HCT116 (cell line): Measurements from ENCODE around the gene SUCLG2. TPM values are rescaled to one million over a fixed set of nuclear protein-coding genes. Genes with fewer than 3 reads are reported as not detected.

ENCODE experiments used
- ATAC-seq: fragments of 200-7000 bp; cut with Tn5 transposase; 2 replicates; pipeline ENCODE4 v1.9.1; 2020; ENCODE audit warnings: mild to moderate bottlenecking, moderate library complexity
- BruUV-seq: library from RNA; stranded (reverse); fragments of 400-500 nt; replicated peaks from 2 replicates; lab custom pipeline; 2021; lab: Mats Ljungman, UMichigan
- CTCF ChIA-PET: fragments of 300-600 bp; sonication (Branson Sonifier 250); formaldehyde crosslinking; loops from one replicate; lab custom pipeline; 2021; ENCODE audit warnings: antibody characterized with exemption; lab: Charles Lee
- POLR2A ChIA-PET: fragments of 300-600, 350-600 bp; sonication (Branson Sonifier 250); formaldehyde crosslinking; loops from one replicate; lab custom pipeline; 2021; ENCODE audit warnings: antibody characterized with exemption; lab: Charles Lee
- RAD21 ChIA-PET, 2 experiments: fragments of 300-600 bp; sonication (Branson Sonifier 250); formaldehyde crosslinking; loops; one replicate each; lab custom pipeline; 2023; ENCODE audit warnings: low total read pairs in 2 of 2; ENCODE audit not compliant: uncharacterized antibody in 2 of 2, unreplicated experiment in 2 of 2, low non-redundant PET in 1 of 2; lab: Charles Lee
- DNase-seq: peaks from one replicate; pipeline ENCODE4 v3.0.0-alpha.2; 2010; ENCODE audit warnings: low read depth, low spot score
- H2AFZ ChIP-seq: fragments of 200-600 bp; shearing (Covaris generic), sonication (generic); 2 replicates; pipeline ENCODE4 v1.6.1; 2017; ENCODE audit warnings: low read depth, mixed run types, mixed read lengths, antibody characterized with exemption, low read length; ENCODE audit not compliant: poor library complexity, severe bottlenecking
- H3K27ac ChIP-seq: 2 replicates; pipeline ENCODE4 v1.5.1; 2012; ENCODE audit warnings: low read depth, low read length
- H3K27me3 ChIP-seq: fragments of 200-600 bp; sonication (generic); 2 replicates; pipeline ENCODE4 v1.6.1; 2016; ENCODE audit warnings: mixed run types, low read length, mixed read lengths; ENCODE audit not compliant: insufficient read depth
- H3K36me3 ChIP-seq, 2 experiments: fragments of 200-500 bp in 1 of 2; fragments of 200-600 bp in 1 of 2; sonication (Bioruptor generic) in 1 of 2; sonication (generic) in 1 of 2; 2 replicates each; pipeline versions ENCODE4 v1.5.1 to v1.6.1; 2014 to 2016; ENCODE audit warnings: low read length in 2 of 2, inconsistent platforms in 1 of 2, mixed read lengths in 1 of 2, mixed run types in 1 of 2; ENCODE audit not compliant: insufficient read depth in 2 of 2, control insufficient read depth in 1 of 2
- H3K4me1 ChIP-seq, 2 experiments: fragments of 200-600 bp in 1 of 2; sonication (generic) in 1 of 2; 2 replicates each; pipeline versions ENCODE4 v1.5.1 to v1.6.1; 2012 to 2017; ENCODE audit warnings: low read length in 2 of 2, inconsistent platforms in 1 of 2, mild to moderate bottlenecking in 1 of 2, mixed read lengths in 1 of 2, mixed run types in 1 of 2, moderate library complexity in 1 of 2; ENCODE audit not compliant: insufficient read depth in 2 of 2, control insufficient read depth in 1 of 2
- H3K4me2 ChIP-seq: fragments of 200-600 bp; sonication (generic); 2 replicates; pipeline ENCODE4 v1.6.1; 2017; ENCODE audit warnings: mixed run types, low read length, mixed read lengths
- H3K4me3 ChIP-seq, 2 experiments: fragments of 200-600 bp in 1 of 2; sonication (generic) in 1 of 2; replicated peaks in 1 of 2; 2 replicates each; pipeline ENCODE4 v1.5.1; 2011 to 2016; ENCODE audit warnings: low read length in 2 of 2, control low read depth in 1 of 2, low read depth in 1 of 2, mild to moderate bottlenecking in 1 of 2, mixed read lengths in 1 of 2, mixed run types in 1 of 2
- H3K79me2 ChIP-seq: fragments of 200-600 bp; sonication (generic); 2 replicates; pipeline ENCODE4 v1.6.1; 2017; ENCODE audit warnings: mild to moderate bottlenecking, mixed run types, low read length, moderate library complexity, mixed read lengths; ENCODE audit not compliant: insufficient read depth
- H3K9ac ChIP-seq: fragments of 200-600 bp; sonication (generic); 2 replicates; pipeline ENCODE4 v1.6.1; 2016; ENCODE audit warnings: low read length, mixed read lengths
- H3K9me2 ChIP-seq: fragments of 200-600 bp; sonication (generic), shearing (Covaris generic); 2 replicates; pipeline ENCODE4 v1.6.1; 2017; ENCODE audit warnings: mixed run types, mild to moderate bottlenecking, moderate library complexity; ENCODE audit not compliant: insufficient read depth
- H3K9me3 ChIP-seq, 2 experiments: fragments of 200-500 bp in 1 of 2; fragments of 200-600 bp in 1 of 2; sonication (Bioruptor generic) in 1 of 2; sonication (generic) in 1 of 2; 2 replicates each; pipeline ENCODE4 v1.6.1; 2014 to 2017; ENCODE audit warnings: low read length in 2 of 2, mixed read lengths in 2 of 2, inconsistent platforms in 1 of 2, low read depth in 1 of 2, mild to moderate bottlenecking in 1 of 2, mixed run types in 1 of 2, moderate library complexity in 1 of 2; ENCODE audit not compliant: control insufficient read depth in 1 of 2, insufficient read depth in 1 of 2
- H4K20me1 ChIP-seq: fragments of 200-600 bp; sonication (generic), shearing (Covaris generic); 2 replicates; pipeline ENCODE4 v1.6.1; 2017; ENCODE audit warnings: mixed run types, mild to moderate bottlenecking, moderate library complexity; ENCODE audit not compliant: insufficient read depth
- ATF3 ChIP-seq: IDR thresholded peaks from 2 replicates; pipeline ENCODE4 v1.6.1; 2012
- CBX3 ChIP-seq: IDR thresholded peaks from 2 replicates; pipeline ENCODE4 v1.6.1; 2012; ENCODE audit warnings: low read depth
- CEBPB ChIP-seq: IDR thresholded peaks from 2 replicates; pipeline ENCODE4 v1.6.1; 2012; ENCODE audit warnings: low read depth
- CTCF ChIP-seq, 3 experiments: fragments of 200-600 bp in 1 of 3; sonication (generic) in 1 of 3; IDR thresholded peaks in 2 of 3; conservative IDR thresholded peaks in 1 of 3; 2 replicates each; pipeline ENCODE4 v1.5.1; 2012 to 2017; ENCODE audit warnings: low read depth in 2 of 3, low read length in 2 of 3, antibody characterized with exemption in 1 of 3, borderline replicate concordance in 1 of 3, control low read depth in 1 of 3, mild to moderate bottlenecking in 1 of 3, mixed read lengths in 1 of 3, mixed run types in 1 of 3, moderate library complexity in 1 of 3; ENCODE audit not compliant: insufficient read depth in 1 of 3
- EGR1 ChIP-seq: IDR thresholded peaks from 2 replicates; pipeline ENCODE4 v1.6.1; 2012; ENCODE audit warnings: low read depth
- ELF1 ChIP-seq: IDR thresholded peaks from 2 replicates; pipeline ENCODE4 v1.6.1; 2012; ENCODE audit warnings: low read depth, borderline replicate concordance
- EZH2phosphoT487 ChIP-seq: fragments of 200-600 bp; IDR thresholded peaks from 2 replicates; pipeline ENCODE4 v1.6.1; 2018; ENCODE audit warnings: antibody characterized with exemption, borderline replicate concordance
- FOSL1 ChIP-seq: IDR thresholded peaks from 2 replicates; pipeline ENCODE4 v1.6.1; 2012; ENCODE audit warnings: low read depth
- MAX ChIP-seq: IDR thresholded peaks from 2 replicates; pipeline ENCODE4 v1.6.1; 2012
- POLR2A ChIP-seq: IDR thresholded peaks from 2 replicates; pipeline ENCODE4 v1.7.0; 2011; ENCODE audit warnings: borderline replicate concordance; ENCODE audit not compliant: insufficient read depth, insufficient read length; ENCODE audit errors: extremely low read depth
- POLR2AphosphoS5 ChIP-seq: IDR thresholded peaks from 2 replicates; pipeline ENCODE4 v1.6.1; 2011; ENCODE audit warnings: mild to moderate bottlenecking, low read depth, low read length, moderate library complexity
- SIN3A ChIP-seq: IDR thresholded peaks from 2 replicates; pipeline ENCODE4 v1.6.1; 2012; ENCODE audit warnings: low read depth
- SP1 ChIP-seq: IDR thresholded peaks from 2 replicates; pipeline ENCODE4 v1.6.1; 2012; ENCODE audit warnings: low read depth
- SRF ChIP-seq: IDR thresholded peaks from 2 replicates; pipeline ENCODE4 v1.6.1; 2012; ENCODE audit warnings: low read depth
- TCF7L2 ChIP-seq: IDR thresholded peaks from 2 replicates; pipeline ENCODE4 v1.7.0; 2011; ENCODE audit warnings: borderline replicate concordance, inconsistent platforms; ENCODE audit not compliant: insufficient read depth, insufficient read length; ENCODE audit errors: extremely low read depth
- YY1 ChIP-seq: IDR thresholded peaks from 2 replicates; pipeline ENCODE4 v1.6.1; 2011; ENCODE audit warnings: low read length, low read depth, moderate library complexity, mild to moderate bottlenecking; ENCODE audit not compliant: insufficient replicate concordance; ENCODE audit errors: extremely low read depth
- intact Hi-C: fragments of 100-400 bp; cut with micrococcal nuclease; formaldehyde crosslinking; loops from 2 replicates; pipeline ENCODE4 v1.10.0; 2022
- total RNA-seq: library from RNA; stranded (reverse); gene quantifications from one replicate; pipeline ENCODE4 v1.2.1, GENCODE V29; 2021; ENCODE audit not compliant: unreplicated experiment

Gene SUCLG2
- total RNA-seq, 1 experiment from 2014 or later = 49.2 TPM

GRCh38 chr3:67661089-67661488 is 6.7 kb upstream of the SUCLG2 start:
- Histone ChIP-seq H3K9me3 (no peaks in the 10 kb centered on the region), H3K4me3 (no peak overlapping the region), H3K27ac (no peak overlapping the region), H3K9ac (no peak overlapping the region), H2AFZ (no peak overlapping the region), H3K9me2 (no peaks in the 10 kb centered on the region), H4K20me1 (no peaks in the 10 kb centered on the region), H3K4me2 (no peak overlapping the region), H3K79me2 (no peaks in the 10 kb centered on the region), H3K36me3 (no peaks in the 10 kb centered on the region), H3K4me1 (no peaks in the 10 kb centered on the region), H3K27me3 (no peaks in the 10 kb centered on the region)
- ChIA-PET CTCF (no interaction called here), POLR2A (no interaction called here), RAD21 (no interaction called here)
- intact Hi-C loops = no loop called here
- TF ChIP-seq EZH2phosphoT487 (no peak), ELF1 (no peak), POLR2A (no peak), ATF3 (no peak), SRF (no peak)
- ATAC-seq (no peak), DNase-seq (no peak)
- BruUV-seq = no TSS peak

GRCh38 chr3:67657192-67657591 is 2.8 kb upstream of the SUCLG2 start:
- TF ChIP-seq CTCF (IDR thresholded peaks at IDR 0.05 in 2 of 3, conservative IDR thresholded peaks at IDR 0.05 in 1 of 3; ENCODE audit: borderline replicate concordance in 1 of 3, insufficient read depth in 1 of 3, low read depth in 2 of 3, low read length in 2 of 3) (no peak), YY1 (no peak), ELF1 (no peak), EGR1 (no peak), FOSL1 (no peak), POLR2AphosphoS5 (no peak), CEBPB (no peak), TCF7L2 (no peak), POLR2A (no peak), EZH2phosphoT487 (no peak), MAX (no peak), SIN3A (no peak), CBX3 (no peak), SP1 (no peak)
- TF ChIP-seq, all 23 proteins: peak for 0
- ATAC-seq (no peak), DNase-seq (no peak)
- H2AFZ ChIP-seq = no peak overlapping the region
- ChIA-PET CTCF (no interaction called here), POLR2A (no interaction called here), RAD21 (no interaction called here)
- H3K4me3 ChIP-seq = no peak overlapping the region
- peaks cover 5 to 18% of the 10 kb centered on the region in 2 experiments; a peak in 3 of 4 replicates for H3K4me1 ChIP-seq
- H3K9ac ChIP-seq = no peak overlapping the region
- H4K20me1 ChIP-seq = no peaks in the 10 kb centered on the region
- H3K27ac ChIP-seq = no peak overlapping the region
- BruUV-seq = no TSS peak
- no peak overlapping the region for H3K4me2 ChIP-seq
- H3K9me2 ChIP-seq = no peaks in the 10 kb centered on the region
- intact Hi-C loops = no loop called here
- H3K27me3 ChIP-seq = no peaks in the 10 kb centered on the region
- H3K9me3 ChIP-seq = no peaks in the 10 kb centered on the region
- peaks cover 20% of the 10 kb centered on the region for H3K79me2 ChIP-seq
- no peaks in the 10 kb centered on the region for H3K36me3 ChIP-seq
